K562 (cell line): Measurements from ENCODE around the gene OR8B4. TPM values are rescaled to one million over a fixed set of nuclear protein-coding genes. Genes with fewer than 3 reads are reported as not detected.

Source experiments
- ATF3 ChIP-seq, 2 experiments: fragments of 450-650 bp in 1 of 2; sonication (generic) in 1 of 2; formaldehyde crosslinking in 1 of 2; IDR thresholded peaks in 1 of 2; conservative IDR thresholded peaks in 1 of 2; 2 replicates each; pipeline versions ENCODE4 v1.6.1 to v1.8.1; 2016 to 2023; ENCODE audit warnings: mild to moderate bottlenecking in 2 of 2, moderate library complexity in 2 of 2, inconsistent platforms in 1 of 2, missing genetic modification reagents in 1 of 2
- ATF4 ChIP-seq: fragments of 450-650 bp; formaldehyde crosslinking; IDR thresholded peaks from 2 replicates; pipeline ENCODE4 v1.4.0; 2022; ENCODE audit warnings: mild to moderate bottlenecking, moderate library complexity
- ELF1 ChIP-seq: fragments of 200-800 bp; sonication (Bioruptor generic); IDR thresholded peaks from 2 replicates; pipeline ENCODE4 v1.6.1; 2016; ENCODE audit warnings: missing genetic modification characterization, missing compliant biosample characterization
- EP400 ChIP-seq: fragments of 450-650 bp; IDR thresholded peaks from 2 replicates; pipeline ENCODE4 v1.6.1; 2017; ENCODE audit warnings: antibody characterized with exemption, mild to moderate bottlenecking, moderate library complexity
- GABPB2 ChIP-seq: fragments of 250-450 bp; sonication (Bioruptor Pico); conservative IDR thresholded peaks from 2 replicates; pipeline ENCODE4 v1.5.1; 2021; ENCODE audit warnings: mild to moderate bottlenecking
- JUN ChIP-seq, 2 experiments: sonication (generic) in 1 of 2; formaldehyde crosslinking in 1 of 2; IDR thresholded peaks; 2 replicates each; pipeline versions ENCODE4 v1.6.1 to v1.8.0; 2012 to 2022; ENCODE audit warnings: borderline replicate concordance in 2 of 2, mild to moderate bottlenecking in 2 of 2, improper control_type of control experiment in 1 of 2, low read depth in 1 of 2, low read length in 1 of 2, missing genetic modification reagents in 1 of 2
- NFRKB ChIP-seq: fragments of 450-650 bp; IDR thresholded peaks from 2 replicates; pipeline ENCODE4 v1.6.1; 2016; ENCODE audit warnings: low read depth
- REST ChIP-seq, 2 experiments: fragments of 450-650 bp; formaldehyde crosslinking in 1 of 2; IDR thresholded peaks; 2 replicates each; pipeline versions ENCODE4 v1.4.0 to v1.6.1; 2014 to 2020; ENCODE audit warnings: mild to moderate bottlenecking in 2 of 2, borderline replicate concordance in 1 of 2, low read depth in 1 of 2
- SMC3 ChIP-seq: conservative IDR thresholded peaks from 2 replicates; pipeline ENCODE4 v1.6.1; 2011; ENCODE audit warnings: low read depth, low read length, improper control_type of control experiment; ENCODE audit not compliant: insufficient read depth
- STAG1 ChIP-seq: sonication (generic); formaldehyde crosslinking; IDR thresholded peaks from 2 replicates; pipeline ENCODE4 v1.5.0; 2020; ENCODE audit warnings: missing genetic modification reagents, borderline replicate concordance
- TEAD2 ChIP-seq: fragments of 450-650 bp; IDR thresholded peaks from 2 replicates; pipeline ENCODE4 v1.6.1; 2016; ENCODE audit warnings: missing genetic modification characterization, control low read depth, missing compliant biosample characterization
- ZBTB26 ChIP-seq: fragments of 450-650 bp; formaldehyde crosslinking; IDR thresholded peaks from 2 replicates; pipeline ENCODE4 v1.4.0; 2022; ENCODE audit warnings: missing genetic modification characterization
- ZC3H4 ChIP-seq: sonication (generic); formaldehyde crosslinking; IDR thresholded peaks from 2 replicates; pipeline ENCODE4 v1.9.0; 2021; ENCODE audit warnings: missing genetic modification reagents, borderline replicate concordance
- ZNF316 ChIP-seq: fragments of 450-650 bp; IDR thresholded peaks from 2 replicates; pipeline ENCODE4 v1.6.1; 2016
- ZNF717 ChIP-seq: fragments of 250-450 bp; sonication (Bioruptor Pico); IDR thresholded peaks from 2 replicates; pipeline ENCODE4 v1.5.0; 2021
- ZNF764 ChIP-seq: fragments of 250-450 bp; sonication (Bioruptor Pico); IDR thresholded peaks from 2 replicates; pipeline ENCODE4 v1.4.0; 2020; ENCODE audit warnings: low read depth, mild to moderate bottlenecking, moderate library complexity
- polyA plus RNA-seq, 8 experiments: library from polyadenylated mRNA; depleted of rRNA in 4 of 8; stranded (reverse) in 5 of 8; unstranded in 3 of 8; fragments of >200 nt; fragmentation: Nextera tagmentation in 2 of 8; fragmentation: Illumina TruSeq in 1 of 8; extraction: Ambion mirVana in 2 of 8; extraction: Trizol in 1 of 8; gene quantifications; 2 replicates each; pipeline versions ENCODE4 v1.2.1 to v1.2.3, GENCODE V29; 2011 to 2014; ENCODE audit warnings: inconsistent platforms in 1 of 8, missing spikeins in 1 of 8
- total RNA-seq, 7 experiments: library from RNA; depleted of rRNA in 6 of 7; stranded (reverse); fragments of >200 nt in 6 of 7; fragmentation: Illumina TruSeq in 2 of 7; extraction: Trizol in 2 of 7; gene quantifications; 2 replicates each; pipeline versions ENCODE4 v1.2.1 to v1.2.3, GENCODE V29; 2011 to 2021; ENCODE audit warnings: low replicate concordance in 1 of 7

OR8B4 gene
- total and polyA plus RNA-seq, 9 of the 15 experiments (the other 6 are each of a cell fraction or from before 2014, with no cell fraction given): not detected

- peak; percentile 59; the same call in 1 of the 2 replicates for TF ChIP-seq REST (IDR thresholded peaks at IDR 0.05; ENCODE audit: borderline replicate concordance)
- no peak for TF ChIP-seq REST (CRISPR knock-in tag; IDR thresholded peaks at IDR 0.05; ENCODE audit: low read depth)
- TF ChIP-seq ATF4 (CRISPR knock-in tag): no peak
- no peak for TF ChIP-seq ZBTB26 (CRISPR knock-in tag)
- TF ChIP-seq ZNF717 (CRISPR knock-in tag): no peak
- no peak for TF ChIP-seq GABPB2 (CRISPR knock-in tag)
- TF ChIP-seq ZNF764 (CRISPR knock-in tag): peak; percentile 83; the same call in 1 of the 2 replicates
- TF ChIP-seq ZNF316: no peak
- TF ChIP-seq ATF3 (IDR thresholded peaks at IDR 0.05): peak; percentile 60
- no peak for TF ChIP-seq ATF3 (CRISPR knock-in tag; conservative IDR thresholded peaks at IDR 0.05)
- 0 out of 2 replicates have a peak, but pooled peaks have one; percentile 9 for TF ChIP-seq JUN (IDR thresholded peaks at IDR 0.05; ENCODE audit: borderline replicate concordance, low read depth, low read length)
- TF ChIP-seq JUN (CRISPR knock-in tag; IDR thresholded peaks at IDR 0.05; ENCODE audit: borderline replicate concordance): no peak
- no peak for TF ChIP-seq ZC3H4 (CRISPR knock-in tag)
- TF ChIP-seq NFRKB: no peak
- TF ChIP-seq STAG1 (CRISPR knock-in tag): no peak
- TF ChIP-seq SMC3: peak; percentile 60; the same call in 1 of the 2 replicates
- TF ChIP-seq ELF1: no peak
- no peak for TF ChIP-seq EP400
- TF ChIP-seq TEAD2 (tag): 0 out of 2 replicates have a peak, but pooled peaks have one; percentile 30
Measured at GRCh38 chr11:124402326-124402922, 22.2 kb downstream of the OR8B4 start (continued).
